ENCODE data around the gene FBXL16. TPM values are rescaled to one million over a fixed set of nuclear protein-coding genes. Genes with fewer than 3 reads are reported as not detected.

The FBXL16 gene
- total RNA-seq, 1 donor from 2014 or later = 85.1 TPM

GRCh38 chr16:681746-682427, 23.7 kb downstream of the FBXL16 start:
- Mint-ChIP-seq H3K27me3 (ENCODE audit: unreplicated experiment) (peaks cover 9% of the 10 kb centered on the region), H3K36me3 (ENCODE audit: unreplicated experiment) (no peaks in the 10 kb centered on the region), H3K4me1 (ENCODE audit: low read depth, unreplicated experiment) (peaks cover 9% of the 10 kb centered on the region), H3K4me3 (ENCODE audit: unreplicated experiment) (peak overlapping the region; percentile 81), H3K27ac (ENCODE audit: unreplicated experiment) (no peak overlapping the region), H3K9me3 (ENCODE audit: unreplicated experiment) (peaks cover 8% of the 10 kb centered on the region)
- no peak for DNase-seq
- TF ChIP-seq CTCF (IDR thresholded peaks at IDR 0.05; ENCODE audit: partially characterized antibody, unreplicated experiment) = no peak

GRCh38 chr16:680967-681745, 24.4 kb downstream of the FBXL16 start:
- no peak for DNase-seq
- Mint-ChIP-seq H3K27ac (ENCODE audit: unreplicated experiment) (no peak overlapping the region), H3K4me3 (ENCODE audit: unreplicated experiment) (peak overlapping the region; percentile 81), H3K27me3 (ENCODE audit: unreplicated experiment) (peaks cover 9% of the 10 kb centered on the region), H3K9me3 (ENCODE audit: unreplicated experiment) (peaks cover 7% of the 10 kb centered on the region), H3K36me3 (ENCODE audit: unreplicated experiment) (no peaks in the 10 kb centered on the region), H3K4me1 (ENCODE audit: low read depth, unreplicated experiment) (peaks cover 9% of the 10 kb centered on the region)
- TF ChIP-seq CTCF (IDR thresholded peaks at IDR 0.05; ENCODE audit: partially characterized antibody, unreplicated experiment) = no peak

GRCh38 chr16:680625-680945, 25.0 kb downstream of the FBXL16 start:
- no peak for DNase-seq
- H3K9me3 Mint-ChIP-seq (ENCODE audit: unreplicated experiment) = peaks cover 4% of the 10 kb centered on the region
- peak overlapping the region; percentile 81 for H3K4me3 Mint-ChIP-seq (ENCODE audit: unreplicated experiment)
- peaks cover 9% of the 10 kb centered on the region for H3K4me1 Mint-ChIP-seq (ENCODE audit: low read depth, unreplicated experiment)
- peaks cover 9% of the 10 kb centered on the region for H3K27me3 Mint-ChIP-seq (ENCODE audit: unreplicated experiment)
- no peak for TF ChIP-seq CTCF (IDR thresholded peaks at IDR 0.05; ENCODE audit: partially characterized antibody, unreplicated experiment)
- H3K27ac Mint-ChIP-seq (ENCODE audit: unreplicated experiment) = no peak overlapping the region
- H3K36me3 Mint-ChIP-seq (ENCODE audit: unreplicated experiment) = no peaks in the 10 kb centered on the region

GRCh38 chr16:679814-680624, 25.6 kb downstream of the FBXL16 start, which contains the start of gene STUB1:
STUB1 (plus strand) TSS chr16:680410; CDS start chr16:680526, 116 bp downstream.
- peak within 1 kb of the TSS; percentile 84 for H3K4me3 Mint-ChIP-seq (ENCODE audit: unreplicated experiment)
- no peak for TF ChIP-seq CTCF (IDR thresholded peaks at IDR 0.05; ENCODE audit: partially characterized antibody, unreplicated experiment)
- peaks cover 11% of the 10 kb centered on the region for H3K27me3 Mint-ChIP-seq (ENCODE audit: unreplicated experiment)
- peak within 1 kb of the TSS; percentile 72 for H3K27ac Mint-ChIP-seq (ENCODE audit: unreplicated experiment)
- peaks cover 9% of the 10 kb centered on the region for H3K4me1 Mint-ChIP-seq (ENCODE audit: low read depth, unreplicated experiment)
- peaks cover 6% of the 10 kb centered on the region for H3K9me3 Mint-ChIP-seq (ENCODE audit: unreplicated experiment)
- peak; percentile 94 for DNase-seq
- no peaks in the 10 kb centered on the region for H3K36me3 Mint-ChIP-seq (ENCODE audit: unreplicated experiment)
